ENCODE measurements around the gene DUSP6. TPM values are rescaled to one million over a fixed set of nuclear protein-coding genes. Genes with fewer than 3 reads are reported as not detected.

DUSP6 gene
- total and polyA plus RNA-seq, 2 of the 13 experiments (the other 11 are each of a cell fraction or from before 2014, with no cell fraction given), result 40.9 to 161 TPM

DNA sequence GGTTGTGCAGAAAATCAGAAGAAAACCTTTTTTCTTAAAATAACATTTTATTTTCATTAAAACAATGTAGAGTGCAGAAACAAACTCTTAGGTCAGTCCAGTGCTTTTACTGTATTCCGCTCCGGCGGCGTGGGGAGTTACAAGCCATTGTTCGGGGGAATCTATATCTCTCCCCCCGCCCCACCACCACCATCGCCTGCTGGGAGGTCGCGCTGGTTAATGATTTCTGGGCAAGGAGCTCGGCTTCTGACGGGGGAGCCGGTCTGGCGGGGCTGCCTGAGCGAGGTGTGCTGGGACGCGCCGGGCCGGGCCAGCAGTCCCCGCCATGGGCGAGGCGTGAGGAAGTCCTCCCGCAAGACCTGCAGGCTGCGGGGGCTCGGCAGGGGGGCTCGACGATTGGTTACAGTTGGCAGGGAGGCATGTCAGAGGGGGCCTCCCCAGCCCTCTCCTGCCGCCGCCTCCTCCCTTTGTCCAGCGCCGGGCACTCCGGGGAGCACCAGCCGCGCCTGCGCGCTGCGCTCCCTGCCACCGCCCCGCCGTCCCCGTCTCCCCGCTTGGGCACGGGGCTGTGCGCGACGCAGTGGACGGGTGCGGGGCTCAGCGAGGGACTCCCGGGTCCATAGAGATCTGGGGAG is 1.0 kb upstream of the DUSP6 start (continued):
- TF ChIP-seq ARID5B (CRISPR knock-in tag; IDR thresholded peaks at IDR 0.05) (no peak; the same call in 1 of the 2 replicates), SRF (IDR thresholded peaks at IDR 0.05; ENCODE audit: low read depth, low read length) (no peak), ZNF547 (CRISPR knock-in tag; IDR thresholded peaks at IDR 0.05) (peak; percentile 85), TBX2 (CRISPR knock-in tag; IDR thresholded peaks at IDR 0.05; ENCODE audit: borderline replicate concordance) (no peak), KLF13 (CRISPR knock-in tag; IDR thresholded peaks at IDR 0.05) (no peak), ISL2 (CRISPR knock-in tag; IDR thresholded peaks at IDR 0.05) (no peak), ZNF430 (CRISPR knock-in tag; IDR thresholded peaks at IDR 0.05) (peak; percentile 28; the same call in 1 of the 2 replicates), ZNF572 (CRISPR knock-in tag; IDR thresholded peaks at IDR 0.05) (no peak), ZNF605 (CRISPR knock-in tag; IDR thresholded peaks at IDR 0.05) (0 out of 2 replicates have a peak, but pooled peaks have one; percentile 14), ZBTB10 (CRISPR knock-in tag; IDR thresholded peaks at IDR 0.05; ENCODE audit: borderline replicate concordance) (peak; percentile 71; the same call in 1 of the 2 replicates), TRIM24 (CRISPR knock-in tag; IDR thresholded peaks at IDR 0.05) (no peak), ZFAT (CRISPR knock-in tag; conservative IDR thresholded peaks at IDR 0.05) (0 out of 2 replicates have a peak, but pooled peaks have one; percentile 52), POLR2A (IDR thresholded peaks at IDR 0.05; ENCODE audit: insufficient read depth in 1 of 2, low read depth in 2 of 2, low read length in 2 of 2) (peak in 1 of 2 experiments; percentile 85; a peak in 2 of 4 replicates), ZSCAN21 (CRISPR knock-in tag; IDR thresholded peaks at IDR 0.05; ENCODE audit: borderline replicate concordance) (no peak; the same call in none of the 2 replicates), EED (CRISPR knock-in tag; IDR thresholded peaks at IDR 0.05) (peak; percentile 28; the same call in 1 of the 2 replicates), CBX1 (IDR thresholded peaks at IDR 0.05; ENCODE audit: low read depth) (no peak), ZNF878 (CRISPR knock-in tag; IDR thresholded peaks at IDR 0.05) (no peak), MZF1 (CRISPR knock-in tag; IDR thresholded peaks at IDR 0.05; ENCODE audit: borderline replicate concordance) (no peak), CC2D1A (CRISPR knock-in tag; IDR thresholded peaks at IDR 0.05) (no peak), FOXC1 (CRISPR knock-in tag; IDR thresholded peaks at IDR 0.05; ENCODE audit: borderline replicate concordance) (0 out of 2 replicates have a peak, but pooled peaks have one; percentile 70), ZNF460 (CRISPR knock-in tag; IDR thresholded peaks at IDR 0.05; ENCODE audit: borderline replicate concordance) (no peak)
- TF ChIP-seq, protein P1, sequence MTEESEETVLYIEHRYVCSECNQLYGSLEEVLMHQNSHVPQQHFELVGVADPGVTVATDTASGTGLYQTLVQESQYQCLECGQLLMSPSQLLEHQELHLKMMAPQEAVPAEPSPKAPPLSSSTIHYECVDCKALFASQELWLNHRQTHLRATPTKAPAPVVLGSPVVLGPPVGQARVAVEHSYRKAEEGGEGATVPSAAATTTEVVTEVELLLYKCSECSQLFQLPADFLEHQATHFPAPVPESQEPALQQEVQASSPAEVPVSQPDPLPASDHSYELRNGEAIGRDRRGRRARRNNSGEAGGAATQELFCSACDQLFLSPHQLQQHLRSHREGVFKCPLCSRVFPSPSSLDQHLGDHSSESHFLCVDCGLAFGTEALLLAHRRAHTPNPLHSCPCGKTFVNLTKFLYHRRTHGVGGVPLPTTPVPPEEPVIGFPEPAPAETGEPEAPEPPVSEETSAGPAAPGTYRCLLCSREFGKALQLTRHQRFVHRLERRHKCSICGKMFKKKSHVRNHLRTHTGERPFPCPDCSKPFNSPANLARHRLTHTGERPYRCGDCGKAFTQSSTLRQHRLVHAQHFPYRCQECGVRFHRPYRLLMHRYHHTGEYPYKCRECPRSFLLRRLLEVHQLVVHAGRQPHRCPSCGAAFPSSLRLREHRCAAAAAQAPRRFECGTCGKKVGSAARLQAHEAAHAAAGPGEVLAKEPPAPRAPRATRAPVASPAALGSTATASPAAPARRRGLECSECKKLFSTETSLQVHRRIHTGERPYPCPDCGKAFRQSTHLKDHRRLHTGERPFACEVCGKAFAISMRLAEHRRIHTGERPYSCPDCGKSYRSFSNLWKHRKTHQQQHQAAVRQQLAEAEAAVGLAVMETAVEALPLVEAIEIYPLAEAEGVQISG (CRISPR knock-in tag; IDR thresholded peaks at IDR 0.05), result no peak; the same call in 1 of the 2 replicates
